ENCODE data around the gene PPP1R37. TPM values are rescaled to one million over a fixed set of nuclear protein-coding genes. Genes with fewer than 3 reads are reported as not detected.
A peak's percentile ranks its signal among the peaks of the same experiment; 100 is the strongest.

PPP1R37 gene
- total and polyA plus RNA-seq, 2 of the 13 experiments (the other 11 are each of a cell fraction or from before 2014, with no cell fraction given) = 9.0 to 14.3 TPM

DNA sequence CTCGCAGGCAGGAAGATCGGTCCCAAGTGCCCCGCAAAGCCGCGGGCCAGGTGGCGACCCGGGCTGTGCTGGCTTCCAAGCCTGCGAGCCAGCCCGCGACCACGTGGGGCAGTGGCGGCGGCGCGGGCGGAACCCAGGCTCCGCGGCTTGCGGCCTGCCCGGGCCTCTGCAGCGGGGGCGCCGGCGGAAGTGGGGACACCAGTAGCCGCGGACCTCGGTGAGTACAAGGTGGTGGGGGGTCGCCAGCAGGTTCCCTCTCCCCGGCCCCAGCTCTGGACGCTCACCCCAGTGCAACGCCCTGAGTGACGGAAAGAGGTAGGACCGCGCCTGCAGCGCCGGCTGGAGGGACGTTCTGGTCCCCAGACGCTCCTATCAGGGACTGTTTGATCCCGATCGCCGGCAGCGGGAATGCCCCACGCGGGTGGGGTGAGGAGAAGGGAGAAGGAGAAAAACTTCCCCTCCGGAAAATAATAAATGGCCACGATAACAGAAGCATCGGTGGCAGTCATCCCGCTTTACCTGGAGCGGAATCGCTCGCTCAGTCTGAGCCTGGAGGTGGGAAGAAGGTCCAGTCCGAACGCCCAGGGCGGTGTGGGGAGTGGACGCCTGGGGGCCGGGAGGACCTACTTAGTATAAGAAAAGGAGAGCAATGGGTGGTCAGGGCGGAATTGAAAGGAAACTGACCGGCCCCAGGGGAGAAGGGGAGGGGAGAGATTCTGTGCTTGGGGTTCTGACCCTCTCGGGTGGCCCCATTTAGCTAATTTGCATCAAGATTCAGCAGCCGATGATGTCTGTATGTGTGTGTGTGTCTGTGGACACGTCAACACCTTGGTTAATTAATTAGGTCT, 13.7 kb upstream of the PPP1R37 start, which contains the start of gene GEMIN7 (continued):
- TF ChIP-seq, protein P1, sequence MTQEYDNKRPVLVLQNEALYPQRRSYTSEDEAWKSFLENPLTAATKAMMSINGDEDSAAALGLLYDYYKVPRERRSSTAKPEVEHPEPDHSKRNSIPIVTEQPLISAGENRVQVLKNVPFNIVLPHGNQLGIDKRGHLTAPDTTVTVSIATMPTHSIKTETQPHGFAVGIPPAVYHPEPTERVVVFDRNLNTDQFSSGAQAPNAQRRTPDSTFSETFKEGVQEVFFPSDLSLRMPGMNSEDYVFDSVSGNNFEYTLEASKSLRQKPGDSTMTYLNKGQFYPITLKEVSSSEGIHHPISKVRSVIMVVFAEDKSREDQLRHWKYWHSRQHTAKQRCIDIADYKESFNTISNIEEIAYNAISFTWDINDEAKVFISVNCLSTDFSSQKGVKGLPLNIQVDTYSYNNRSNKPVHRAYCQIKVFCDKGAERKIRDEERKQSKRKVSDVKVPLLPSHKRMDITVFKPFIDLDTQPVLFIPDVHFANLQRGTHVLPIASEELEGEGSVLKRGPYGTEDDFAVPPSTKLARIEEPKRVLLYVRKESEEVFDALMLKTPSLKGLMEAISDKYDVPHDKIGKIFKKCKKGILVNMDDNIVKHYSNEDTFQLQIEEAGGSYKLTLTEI (CRISPR knock-in tag; conservative IDR thresholded peaks at IDR 0.05) = no peak
- TF ChIP-seq AGO2 (optimal IDR thresholded peaks at IDR 0.05; ENCODE audit: low read depth, low read length) (peak; percentile 59), ZSCAN9 (CRISPR knock-in tag; IDR thresholded peaks at IDR 0.05; ENCODE audit: borderline replicate concordance) (peak; percentile 71; the same call in 1 of the 2 replicates), ZNF567 (CRISPR knock-in tag; IDR thresholded peaks at IDR 0.05; ENCODE audit: borderline replicate concordance) (no peak), ZMYM2 (CRISPR knock-in tag; IDR thresholded peaks at IDR 0.05) (no peak), NR2F2 (IDR thresholded peaks at IDR 0.05; ENCODE audit: borderline replicate concordance, low read depth) (peak; percentile 34; the same call in 1 of the 2 replicates), RXRB (CRISPR knock-in tag; IDR thresholded peaks at IDR 0.05; ENCODE audit: borderline replicate concordance) (peak; percentile 59; the same call in 1 of the 2 replicates), ZNF674 (CRISPR knock-in tag; IDR thresholded peaks at IDR 0.05; ENCODE audit: low read depth) (no peak), NPAS2 (CRISPR knock-in tag; IDR thresholded peaks at IDR 0.05; ENCODE audit: borderline replicate concordance) (no peak), YEATS4 (CRISPR knock-in tag; IDR thresholded peaks at IDR 0.05; ENCODE audit: borderline replicate concordance) (peak; percentile 100), KIAA2018 (CRISPR knock-in tag; IDR thresholded peaks at IDR 0.05; ENCODE audit: borderline replicate concordance) (no peak), GTF2F1 (IDR thresholded peaks at IDR 0.05; ENCODE audit: low read length) (no peak), ZNF138 (CRISPR knock-in tag; IDR thresholded peaks at IDR 0.05; ENCODE audit: low read depth) (0 out of 2 replicates have a peak, but pooled peaks have one; percentile 79)
- TF ChIP-seq, protein P2, sequence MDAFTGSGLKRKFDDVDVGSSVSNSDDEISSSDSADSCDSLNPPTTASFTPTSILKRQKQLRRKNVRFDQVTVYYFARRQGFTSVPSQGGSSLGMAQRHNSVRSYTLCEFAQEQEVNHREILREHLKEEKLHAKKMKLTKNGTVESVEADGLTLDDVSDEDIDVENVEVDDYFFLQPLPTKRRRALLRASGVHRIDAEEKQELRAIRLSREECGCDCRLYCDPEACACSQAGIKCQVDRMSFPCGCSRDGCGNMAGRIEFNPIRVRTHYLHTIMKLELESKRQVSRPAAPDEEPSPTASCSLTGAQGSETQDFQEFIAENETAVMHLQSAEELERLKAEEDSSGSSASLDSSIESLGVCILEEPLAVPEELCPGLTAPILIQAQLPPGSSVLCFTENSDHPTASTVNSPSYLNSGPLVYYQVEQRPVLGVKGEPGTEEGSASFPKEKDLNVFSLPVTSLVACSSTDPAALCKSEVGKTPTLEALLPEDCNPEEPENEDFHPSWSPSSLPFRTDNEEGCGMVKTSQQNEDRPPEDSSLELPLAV (CRISPR knock-in tag; conservative IDR thresholded peaks at IDR 0.05; ENCODE audit: low read depth) = no peak
- TF ChIP-seq, protein P3, sequence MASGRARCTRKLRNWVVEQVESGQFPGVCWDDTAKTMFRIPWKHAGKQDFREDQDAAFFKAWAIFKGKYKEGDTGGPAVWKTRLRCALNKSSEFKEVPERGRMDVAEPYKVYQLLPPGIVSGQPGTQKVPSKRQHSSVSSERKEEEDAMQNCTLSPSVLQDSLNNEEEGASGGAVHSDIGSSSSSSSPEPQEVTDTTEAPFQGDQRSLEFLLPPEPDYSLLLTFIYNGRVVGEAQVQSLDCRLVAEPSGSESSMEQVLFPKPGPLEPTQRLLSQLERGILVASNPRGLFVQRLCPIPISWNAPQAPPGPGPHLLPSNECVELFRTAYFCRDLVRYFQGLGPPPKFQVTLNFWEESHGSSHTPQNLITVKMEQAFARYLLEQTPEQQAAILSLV (CRISPR knock-in tag; IDR thresholded peaks at IDR 0.05; ENCODE audit: borderline replicate concordance) = peak; percentile 84; the same call in 1 of the 2 replicates

Data from HepG2 (cell line).